ENCODE results near the gene KRTAP10-1.
A peak's percentile ranks its signal among the peaks of the same experiment; 100 is the strongest.
"Not testable (repeated sequence)": the region's sequence is repeated elsewhere in the genome, so short reads cannot be mapped to it uniquely, and the experiment has no call there.

The KRTAP10-1 gene

DNA sequence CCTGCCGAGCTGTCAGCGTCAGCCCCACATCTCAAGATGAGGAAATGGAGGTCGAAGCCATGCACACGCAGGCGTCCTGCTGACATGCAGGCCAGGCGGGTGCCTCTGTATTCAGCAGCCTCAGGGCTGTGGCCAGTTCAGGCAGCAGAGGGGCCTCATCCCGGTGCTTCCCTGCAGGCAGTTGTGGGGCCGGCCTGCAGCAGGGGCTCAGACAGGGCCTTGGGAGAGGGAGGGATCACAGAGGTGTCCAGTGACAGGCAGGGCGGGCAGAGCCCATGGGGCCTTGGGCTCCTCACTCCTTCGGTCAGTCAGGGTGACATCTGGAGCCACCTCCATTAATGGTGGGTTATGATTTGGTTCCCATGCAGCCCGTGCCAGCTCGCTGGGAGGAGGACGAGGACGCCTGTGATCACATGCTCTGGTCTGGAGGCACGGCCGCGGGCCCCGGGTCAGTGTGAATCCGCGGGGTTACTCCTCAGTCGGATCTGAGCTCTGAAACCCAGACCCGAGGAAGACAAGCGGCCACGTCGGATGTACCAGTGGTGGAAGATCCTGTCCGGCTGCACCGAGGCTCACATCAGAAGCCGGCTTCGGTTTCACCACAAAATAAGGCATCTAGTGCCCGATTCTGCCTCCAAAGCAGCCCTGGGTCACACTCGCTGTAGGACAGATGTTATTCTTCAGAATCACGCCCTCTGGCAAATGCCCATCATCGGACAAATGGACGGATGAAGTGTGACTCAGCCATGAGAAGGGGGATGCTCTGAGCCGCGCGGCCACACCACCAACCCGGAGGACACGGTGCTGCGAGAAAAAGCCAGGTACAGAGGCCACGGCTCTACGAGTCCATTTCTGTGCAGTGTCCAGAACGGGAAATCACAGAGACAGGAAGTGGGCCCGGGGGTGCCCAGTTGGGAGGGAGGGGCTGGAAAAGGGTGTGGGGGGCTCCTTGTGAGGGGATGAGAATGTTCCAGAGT, 33.4 kb downstream of the KRTAP10-1 start:
- Mint-ChIP-seq H3K4me3 (no peak overlapping the region), H3K4me1 (peaks cover 11 to 21% of the 10 kb centered on the region in 2 donors), H3K27ac (no peak overlapping the region), H3K9me3 (peaks cover 0 to 2% of the 10 kb centered on the region in 2 donors), H3K36me3 (no peaks in the 10 kb centered on the region), H3K27me3 (peaks cover 0 to 10% of the 10 kb centered on the region in 2 donors)
- DNase-seq (no peak), ATAC-seq (replicated peaks) (no peak)

GRCh38 chr21:44505673-44506278, 34.2 kb downstream of the KRTAP10-1 start:
- DNase-seq (no peak), ATAC-seq (replicated peaks) (no peak)
- H3K27ac Mint-ChIP-seq, result no peak overlapping the region
- H3K27me3 Mint-ChIP-seq, result peaks cover 0 to 8% of the 10 kb centered on the region in 2 donors
- peaks cover 0 to 2% of the 10 kb centered on the region in 2 donors for H3K9me3 Mint-ChIP-seq
- no peak overlapping the region for H3K4me3 Mint-ChIP-seq
- no peaks in the 10 kb centered on the region for H3K36me3 Mint-ChIP-seq
- peaks cover 11 to 21% of the 10 kb centered on the region in 2 donors for H3K4me1 Mint-ChIP-seq

- Mint-ChIP-seq H3K9me3 (peaks cover 0 to 2% of the 10 kb centered on the region in 2 donors), H3K4me3 (peak overlapping the region in 1 of 2 donors; percentile 25), H3K4me1 (peaks cover 6 to 11% of the 10 kb centered on the region in 2 donors), H3K27me3 (no peaks in the 10 kb centered on the region), H3K27ac (peak overlapping the region; percentile 61), H3K36me3 (no peaks in the 10 kb centered on the region)
- DNase-seq (no peak), ATAC-seq (replicated peaks) (no peak)
Measured at GRCh38 chr21:44503901-44504399, 36.0 kb downstream of the KRTAP10-1 start.

DNA sequence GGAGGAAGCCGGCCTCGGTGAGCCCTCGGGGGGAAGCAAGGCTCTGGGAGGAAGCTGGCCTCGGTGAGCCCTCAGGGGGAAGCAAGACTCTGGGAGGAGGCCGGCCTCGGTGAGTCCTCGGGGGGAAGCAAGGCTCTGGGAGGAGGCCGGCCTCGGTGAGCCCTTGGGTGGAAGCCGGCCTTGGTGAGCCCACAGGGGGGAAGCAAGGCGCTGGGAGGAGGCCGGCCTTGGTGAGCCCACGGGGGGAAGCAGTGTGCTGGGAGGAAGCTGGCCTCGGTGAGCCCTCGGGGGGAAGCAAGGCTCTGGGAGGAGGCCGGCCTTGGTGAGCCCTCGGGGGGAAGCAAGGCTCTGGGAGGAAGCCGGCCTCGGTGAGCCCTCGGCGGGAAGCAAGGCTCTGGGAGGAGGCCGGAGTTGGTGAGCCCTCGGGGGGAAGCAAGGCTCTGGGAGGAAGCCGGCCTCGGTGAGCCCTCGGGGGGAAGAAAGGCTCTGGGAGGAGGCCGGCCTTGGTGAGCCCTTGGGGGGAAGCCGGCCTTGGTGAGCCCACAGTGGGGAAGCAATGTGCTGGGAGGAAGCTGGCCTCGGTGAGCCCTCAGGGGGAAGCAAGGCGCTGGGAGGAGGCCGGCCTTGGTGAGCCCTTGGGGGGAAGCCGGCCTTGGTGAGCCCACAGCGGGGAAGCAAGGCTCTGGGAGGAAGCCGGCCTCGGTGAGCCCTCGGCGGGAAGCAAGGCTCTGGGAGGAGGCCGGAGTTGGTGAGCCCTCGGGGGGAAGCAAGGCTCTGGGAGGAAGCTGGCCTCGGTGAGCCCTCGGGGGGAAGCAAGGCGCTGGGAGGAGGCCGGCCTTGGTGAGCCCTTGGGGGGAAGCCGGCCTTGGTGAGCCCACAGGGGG, 36.7 kb downstream of the KRTAP10-1 start:
- not testable (repeated sequence) for H3K4me3 Mint-ChIP-seq; H3K27me3 Mint-ChIP-seq; H3K36me3 Mint-ChIP-seq; H3K9me3 Mint-ChIP-seq; H3K27ac Mint-ChIP-seq; DNase-seq; ATAC-seq (replicated peaks)
- H3K4me1 Mint-ChIP-seq, result peaks cover 6 to 11% of the 10 kb centered on the region in 2 donors

DNA sequence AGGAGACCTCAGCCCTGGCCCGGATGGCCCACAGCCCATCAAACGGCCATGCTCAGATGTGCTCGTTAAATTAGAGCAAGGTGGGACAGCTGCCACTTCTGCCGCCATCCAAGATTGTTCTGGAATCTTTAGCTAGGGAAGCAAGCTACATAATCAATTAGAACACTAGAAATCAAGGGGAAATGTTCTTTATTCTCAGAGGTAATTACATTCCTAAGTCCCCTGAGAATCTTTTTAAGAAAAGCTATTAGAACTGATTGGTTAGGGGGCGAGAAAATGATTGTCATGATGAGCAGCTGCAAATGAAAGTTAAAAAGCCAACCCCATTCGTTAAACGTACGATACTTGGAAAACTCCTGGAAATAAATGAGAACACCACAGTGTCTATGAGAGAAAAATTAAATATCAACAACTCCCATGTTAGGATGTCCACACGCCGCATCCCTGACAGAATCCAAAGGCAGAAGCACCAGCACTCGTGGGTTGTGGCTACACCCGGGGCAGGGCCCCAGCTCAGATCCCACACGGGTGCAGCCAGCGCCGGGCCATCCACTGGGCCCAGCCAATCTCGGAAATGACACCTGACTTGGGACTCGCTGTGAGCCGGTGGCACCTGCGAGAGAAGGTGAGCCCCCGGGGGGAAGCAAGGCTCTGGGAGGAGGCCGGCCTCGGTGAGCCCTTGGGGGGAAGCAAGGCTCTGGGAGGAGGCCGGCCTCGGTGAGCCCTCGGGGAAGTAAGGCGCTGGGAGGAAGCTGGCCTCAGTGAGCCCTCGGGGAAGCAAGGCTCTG, 37.6 kb downstream of the KRTAP10-1 start:
- no peak for ATAC-seq (replicated peaks)
- H3K27ac Mint-ChIP-seq, result no peak overlapping the region
- H3K4me1 Mint-ChIP-seq, result peaks cover 6 to 11% of the 10 kb centered on the region in 2 donors
- H3K9me3 Mint-ChIP-seq, result peaks cover 0 to 2% of the 10 kb centered on the region in 2 donors
- H3K4me3 Mint-ChIP-seq, result no peak overlapping the region
- H3K27me3 Mint-ChIP-seq, result peaks cover 0 to 4% of the 10 kb centered on the region in 2 donors
- H3K36me3 Mint-ChIP-seq, result no peaks in the 10 kb centered on the region
- no peak for DNase-seq

GRCh38 chr21:44500111-44500510, 39.9 kb downstream of the KRTAP10-1 start:
- H3K27me3 Mint-ChIP-seq, result peaks cover 13 to 19% of the 10 kb centered on the region in 2 donors
- H3K36me3 Mint-ChIP-seq, result peaks cover 0 to 4% of the 10 kb centered on the region in 2 donors
- peaks cover 6 to 11% of the 10 kb centered on the region in 2 donors for H3K4me1 Mint-ChIP-seq
- no peak overlapping the region for H3K27ac Mint-ChIP-seq
- H3K9me3 Mint-ChIP-seq, result peaks cover 0 to 2% of the 10 kb centered on the region in 2 donors
- DNase-seq (no peak), ATAC-seq (replicated peaks) (no peak)
- H3K4me3 Mint-ChIP-seq, result no peak overlapping the region

GRCh38 chr21:44499631-44500030, 40.4 kb downstream of the KRTAP10-1 start:
- Mint-ChIP-seq H3K27me3 (peaks cover 13 to 19% of the 10 kb centered on the region in 2 donors), H3K4me3 (no peak overlapping the region), H3K36me3 (peaks cover 0 to 4% of the 10 kb centered on the region in 2 donors), H3K9me3 (peaks cover 0 to 2% of the 10 kb centered on the region in 2 donors), H3K4me1 (peaks cover 6 to 11% of the 10 kb centered on the region in 2 donors), H3K27ac (no peak overlapping the region)
- DNase-seq (no peak), ATAC-seq (replicated peaks) (no peak)

- peaks cover 13 to 19% of the 10 kb centered on the region in 2 donors for H3K27me3 Mint-ChIP-seq
- peaks cover 4 to 8% of the 10 kb centered on the region in 2 donors for H3K4me1 Mint-ChIP-seq
- ATAC-seq (replicated peaks), result no peak
- no peak overlapping the region for H3K27ac Mint-ChIP-seq
- H3K36me3 Mint-ChIP-seq, result peaks cover 0 to 4% of the 10 kb centered on the region in 2 donors
- DNase-seq, result no peak
- H3K4me3 Mint-ChIP-seq, result no peak overlapping the region
- peaks cover 0 to under 1% of the 10 kb centered on the region in 2 donors for H3K9me3 Mint-ChIP-seq
Measured at GRCh38 chr21:44499211-44499560, 40.8 kb downstream of the KRTAP10-1 start.

DNA sequence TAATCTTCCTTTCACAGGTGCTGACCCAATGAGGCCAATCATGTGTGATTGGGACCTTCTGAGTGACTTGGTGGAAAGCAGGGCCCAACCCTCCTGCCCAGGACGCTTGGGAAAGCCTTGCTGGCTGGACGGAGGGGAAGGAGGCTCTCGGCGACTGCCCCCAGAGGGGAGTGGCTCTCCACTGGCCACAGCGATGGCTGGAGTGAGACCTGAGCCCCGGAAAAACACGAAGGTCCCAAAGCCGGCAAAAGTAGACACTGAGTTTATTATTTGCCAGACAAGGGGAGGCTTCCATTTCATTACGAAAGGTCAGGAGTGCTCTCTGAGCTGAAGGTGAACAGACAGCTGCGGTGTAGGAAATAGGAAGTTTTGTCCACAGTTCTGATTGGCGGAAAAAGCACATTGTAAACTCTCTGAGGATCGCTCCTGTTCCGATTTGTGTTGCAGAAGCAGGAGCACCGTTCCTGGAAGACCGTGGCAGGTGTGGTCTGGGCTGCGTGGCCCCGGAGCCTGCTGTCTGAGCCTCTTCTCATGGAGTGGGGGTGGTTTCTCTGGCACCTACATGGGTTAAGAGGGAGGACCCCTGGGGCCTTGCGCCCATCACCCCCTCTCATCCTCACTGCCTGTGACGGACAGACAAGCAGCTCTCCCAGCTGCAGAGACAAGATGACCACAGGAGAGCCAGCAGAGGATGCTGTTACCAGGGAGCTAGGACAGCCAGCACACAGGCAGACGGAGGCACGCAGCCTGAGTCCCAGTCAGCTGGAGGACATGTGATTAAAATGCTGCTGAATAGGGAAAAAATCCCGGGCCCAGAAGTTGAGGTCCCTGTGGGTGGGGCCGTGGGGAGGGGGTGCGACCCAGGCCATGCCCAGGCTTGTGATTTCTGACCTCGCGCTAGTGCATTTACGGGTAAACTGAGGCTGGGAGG, 41.5 kb downstream of the KRTAP10-1 start:
- H3K27me3 Mint-ChIP-seq, result peaks cover 13 to 19% of the 10 kb centered on the region in 2 donors
- H3K4me3 Mint-ChIP-seq, result no peak overlapping the region
- no peak for ATAC-seq (replicated peaks)

DNA sequence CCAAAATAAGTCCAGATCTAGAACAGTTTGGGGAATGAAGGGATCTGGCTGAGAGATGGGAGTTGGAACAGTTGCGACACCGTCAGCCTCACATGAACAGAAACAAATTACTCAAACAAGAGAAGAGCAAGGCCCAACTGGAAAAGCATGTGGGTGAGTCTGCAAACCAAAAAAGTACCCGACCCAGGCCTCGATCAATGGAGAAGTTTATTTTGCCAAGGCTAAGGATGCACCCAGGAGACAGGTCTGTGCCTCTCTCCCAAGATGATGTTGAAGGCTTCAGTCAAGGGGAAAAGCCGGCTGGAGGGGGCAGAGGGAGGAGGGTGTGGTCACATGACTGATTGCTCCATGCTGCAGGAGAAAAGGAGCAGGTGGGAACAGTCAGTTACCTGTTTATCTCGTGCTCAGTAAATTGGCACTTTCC, 42.3 kb downstream of the KRTAP10-1 start:
- Mint-ChIP-seq H3K9me3 (peaks cover 6 to 7% of the 10 kb centered on the region in 2 donors), H3K27me3 (peaks cover 13 to 26% of the 10 kb centered on the region in 2 donors), H3K36me3 (peaks cover 5 to 10% of the 10 kb centered on the region in 2 donors), H3K27ac (no peak overlapping the region), H3K4me1 (no peaks in the 10 kb centered on the region), H3K4me3 (no peak overlapping the region)
- no peak for ATAC-seq (replicated peaks)
- no peak for DNase-seq

More for the DNA sequence above, 41.5 kb downstream of the KRTAP10-1 start:
- Mint-ChIP-seq H3K9me3 (no peaks in the 10 kb centered on the region), H3K36me3 (peaks cover 0 to 4% of the 10 kb centered on the region in 2 donors), H3K4me1 (peaks cover 0 to 2% of the 10 kb centered on the region in 2 donors), H3K27ac (no peak overlapping the region)
- no peak for DNase-seq

GRCh38 chr21:44496564-44497550, 43.1 kb downstream of the KRTAP10-1 start:
- H3K4me3 Mint-ChIP-seq, result no peak overlapping the region
- no peaks in the 10 kb centered on the region for H3K4me1 Mint-ChIP-seq
- ATAC-seq (replicated peaks), result no peak
- H3K27me3 Mint-ChIP-seq, result peaks cover 17 to 31% of the 10 kb centered on the region in 2 donors
- no peak for DNase-seq
- H3K27ac Mint-ChIP-seq, result no peak overlapping the region
- peaks cover 5 to 12% of the 10 kb centered on the region in 2 donors for H3K36me3 Mint-ChIP-seq
- H3K9me3 Mint-ChIP-seq, result peaks cover 9 to 14% of the 10 kb centered on the region in 2 donors
